NT2/D1 (cell line): ENCODE data around the gene MAJIN.

Experiments used
- SUZ12 ChIP-seq: IDR thresholded peaks from 2 replicates; pipeline ENCODE4 v1.6.1; 2011; ENCODE audit not compliant: insufficient read length, insufficient read depth; ENCODE audit errors: extremely low read depth
- YY1 ChIP-seq: IDR thresholded peaks from 2 replicates; pipeline ENCODE4 v1.6.1; 2011; ENCODE audit not compliant: insufficient read length, insufficient read depth

- TF ChIP-seq YY1 (no peak), SUZ12 (no peak)
These were observed 36.4 kb downstream of the MAJIN start, which contains the start of gene GPHA2 for GRCh38 chr11:64935359-64936081.
